Measurements from ENCODE around the gene EIF4E3. TPM values are rescaled to one million over a fixed set of nuclear protein-coding genes. Genes with fewer than 3 reads are reported as not detected.

EIF4E3 gene
- total RNA-seq, 1 experiment from 2014 or later, result 10.9 TPM

- H3K4me1 Mint-ChIP-seq (ENCODE audit: low read depth, unreplicated experiment), result no peaks in the 10 kb centered on the region
- H3K36me3 Mint-ChIP-seq (ENCODE audit: insufficient read depth, unreplicated experiment), result peaks cover 14% of the 10 kb centered on the region
- H3K9me3 Mint-ChIP-seq (ENCODE audit: low read depth, unreplicated experiment), result no peaks in the 10 kb centered on the region
- H3K4me3 Mint-ChIP-seq (ENCODE audit: low read depth, unreplicated experiment), result no peak overlapping the region
- no TSS peak for BruUV-seq (replicated peaks)
- CTCF ChIA-PET, result interaction anchor here (0.6 to 1.8 kb wide), 3 partner anchors 130 to 1217 kb away, joined by 3 to 15 read pairs (median 4); no protein-coding TSS in a partner anchor
- DNase-seq, result no peak
- H3K27ac Mint-ChIP-seq (ENCODE audit: unreplicated experiment), result no peak overlapping the region
- peaks cover 18% of the 10 kb centered on the region for H3K27me3 Mint-ChIP-seq (ENCODE audit: unreplicated experiment)
- no peak for TF ChIP-seq CTCF (IDR thresholded peaks at IDR 0.05; ENCODE audit: unreplicated experiment)
- intact Hi-C loops (cut with micrococcal nuclease; ENCODE audit: unreplicated experiment), result no loop called here
These were observed 3.6 kb upstream of the EIF4E3 start for GRCh38 chr3:71728632-71729342.

- BruUV-seq (replicated peaks), result no TSS peak
- Mint-ChIP-seq H3K27ac (ENCODE audit: unreplicated experiment) (no peak overlapping the region), H3K36me3 (ENCODE audit: insufficient read depth, unreplicated experiment) (peaks cover 14% of the 10 kb centered on the region), H3K4me1 (ENCODE audit: low read depth, unreplicated experiment) (no peaks in the 10 kb centered on the region), H3K4me3 (ENCODE audit: low read depth, unreplicated experiment) (no peak overlapping the region), H3K27me3 (ENCODE audit: unreplicated experiment) (peaks cover 18% of the 10 kb centered on the region), H3K9me3 (ENCODE audit: low read depth, unreplicated experiment) (no peaks in the 10 kb centered on the region)
- intact Hi-C loops (cut with micrococcal nuclease; ENCODE audit: unreplicated experiment), result no loop called here
- TF ChIP-seq CTCF (IDR thresholded peaks at IDR 0.05; ENCODE audit: unreplicated experiment), result no peak
- CTCF ChIA-PET, result no interaction called here
- DNase-seq, result no peak
These were observed 944 bp upstream of the EIF4E3 start for GRCh38 chr3:71726146-71726545.

- peak; percentile 35 for DNase-seq
- H3K27me3 Mint-ChIP-seq (ENCODE audit: unreplicated experiment), result peaks cover 18% of the 10 kb centered on the region
- H3K9me3 Mint-ChIP-seq (ENCODE audit: low read depth, unreplicated experiment), result no peaks in the 10 kb centered on the region
- no TSS peak for BruUV-seq (replicated peaks)
- TF ChIP-seq CTCF (IDR thresholded peaks at IDR 0.05; ENCODE audit: unreplicated experiment), result no peak
- H3K36me3 Mint-ChIP-seq (ENCODE audit: insufficient read depth, unreplicated experiment), result peaks cover 14% of the 10 kb centered on the region
- H3K27ac Mint-ChIP-seq (ENCODE audit: unreplicated experiment), result peak overlapping the region; percentile 59
- intact Hi-C loops (cut with micrococcal nuclease; ENCODE audit: unreplicated experiment), result no loop called here
- H3K4me1 Mint-ChIP-seq (ENCODE audit: low read depth, unreplicated experiment), result no peaks in the 10 kb centered on the region
- H3K4me3 Mint-ChIP-seq (ENCODE audit: low read depth, unreplicated experiment), result peak overlapping the region; percentile 76
- CTCF ChIA-PET, result no interaction called here
These were observed 475 bp downstream of the EIF4E3 start for GRCh38 chr3:71724584-71725270.

- TF ChIP-seq CTCF (IDR thresholded peaks at IDR 0.05; ENCODE audit: unreplicated experiment), result no peak
- CTCF ChIA-PET, result no interaction called here
- DNase-seq, result no peak
- peak overlapping the region; percentile 59 for H3K27ac Mint-ChIP-seq (ENCODE audit: unreplicated experiment)
- peaks cover 18% of the 10 kb centered on the region for H3K27me3 Mint-ChIP-seq (ENCODE audit: unreplicated experiment)
- H3K36me3 Mint-ChIP-seq (ENCODE audit: insufficient read depth, unreplicated experiment), result peaks cover 14% of the 10 kb centered on the region
- H3K4me1 Mint-ChIP-seq (ENCODE audit: low read depth, unreplicated experiment), result no peaks in the 10 kb centered on the region
- intact Hi-C loops (cut with micrococcal nuclease; ENCODE audit: unreplicated experiment), result no loop called here
- BruUV-seq (replicated peaks), result no TSS peak
- H3K4me3 Mint-ChIP-seq (ENCODE audit: low read depth, unreplicated experiment), result peak overlapping the region; percentile 76
- H3K9me3 Mint-ChIP-seq (ENCODE audit: low read depth, unreplicated experiment), result no peaks in the 10 kb centered on the region
These were observed 1.1 kb downstream of the EIF4E3 start for GRCh38 chr3:71724171-71724453.
